Uterus (tissue), 4 donors: ENCODE results near the gene ATP8B1. TPM values are rescaled to one million over a fixed set of nuclear protein-coding genes. Genes with fewer than 3 reads are reported as not detected.
"Not testable (repeated sequence)": the region's sequence is repeated elsewhere in the genome, so short reads cannot be mapped to it uniquely, and the experiment has no call there.

Experiments
- DNase-seq, 2 donors: peaks; one replicate each; pipeline ENCODE4 v3.0.0-alpha.2; 2019 to 2020
- H3K27ac ChIP-seq, 2 donors: fragments of 200-600 bp; sonication (generic); 1 replicate in 1 of 2; 2 replicates in 1 of 2; pipeline ENCODE4 v1.5.1; 2016 to 2018
- H3K27me3 ChIP-seq, 2 donors: fragments of 200-600 bp; sonication (generic); one replicate each; pipeline ENCODE4 v1.5.1; 2018 to 2019; ENCODE audit warnings: control low read depth in 1 of 2
- H3K36me3 ChIP-seq, 2 donors: fragments of 200-600 bp; sonication (generic); one replicate each; pipeline ENCODE4 v1.5.1; 2019; ENCODE audit warnings: control low read depth in 1 of 2
- H3K4me1 ChIP-seq, 2 donors: fragments of 200-600 bp; sonication (generic); one replicate each; pipeline ENCODE4 v1.5.1; 2018 to 2019; ENCODE audit warnings: control low read depth in 1 of 2
- H3K4me3 ChIP-seq, 2 donors: fragments of 200-600 bp; sonication (generic); 1 replicate in 1 of 2; 2 replicates in 1 of 2; pipeline ENCODE4 v1.5.1; 2018 to 2019; ENCODE audit warnings: mild to moderate bottlenecking in 1 of 2
- H3K9me3 ChIP-seq, 2 donors: fragments of 200-600 bp; sonication (generic); one replicate each; pipeline ENCODE4 v1.5.1; 2019; ENCODE audit warnings: control low read depth in 1 of 2
- POLR2A ChIP-seq, 2 donors: fragments of 450-650 bp; IDR thresholded peaks; one replicate each; pipeline ENCODE4 v1.6.1; 2016; ENCODE audit warnings: antibody characterized with exemption in 2 of 2, mild to moderate bottlenecking in 1 of 2, moderate library complexity in 1 of 2
- intact Hi-C: fragments of 100-400 bp; cut with DNase I; formaldehyde crosslinking; loops from one replicate; pipeline ENCODE4 v1.15.1; 2023; ENCODE audit warnings: low total_unique reads
- total RNA-seq, 4 donors: library from RNA; depleted of rRNA in 3 of 4; stranded (reverse); fragments of >200 nt in 3 of 4; gene quantifications; one replicate each; pipeline versions ENCODE4 v1.1.0 to v1.2.4, GENCODE V29; 2014 to 2023
- TF ChIP-seq, protein P1 (sequence below), 4 experiments: fragments of 200-600 bp in 2 of 4; fragments of 450-650 bp in 2 of 4; sonication (generic) in 2 of 4; IDR thresholded peaks; one replicate each; pipeline ENCODE4 v1.5.1; 2016 to 2019; ENCODE audit warnings: antibody characterized with exemption in 4 of 4, mild to moderate bottlenecking in 2 of 4, moderate library complexity in 1 of 4
- donor health status: DM: yes; HTN: yes; CAD: no.

The ATP8B1 gene
- 10 to 100 TPM; 18.4 to 24.9 (median 22.1) TPM for total RNA-seq

DNA sequence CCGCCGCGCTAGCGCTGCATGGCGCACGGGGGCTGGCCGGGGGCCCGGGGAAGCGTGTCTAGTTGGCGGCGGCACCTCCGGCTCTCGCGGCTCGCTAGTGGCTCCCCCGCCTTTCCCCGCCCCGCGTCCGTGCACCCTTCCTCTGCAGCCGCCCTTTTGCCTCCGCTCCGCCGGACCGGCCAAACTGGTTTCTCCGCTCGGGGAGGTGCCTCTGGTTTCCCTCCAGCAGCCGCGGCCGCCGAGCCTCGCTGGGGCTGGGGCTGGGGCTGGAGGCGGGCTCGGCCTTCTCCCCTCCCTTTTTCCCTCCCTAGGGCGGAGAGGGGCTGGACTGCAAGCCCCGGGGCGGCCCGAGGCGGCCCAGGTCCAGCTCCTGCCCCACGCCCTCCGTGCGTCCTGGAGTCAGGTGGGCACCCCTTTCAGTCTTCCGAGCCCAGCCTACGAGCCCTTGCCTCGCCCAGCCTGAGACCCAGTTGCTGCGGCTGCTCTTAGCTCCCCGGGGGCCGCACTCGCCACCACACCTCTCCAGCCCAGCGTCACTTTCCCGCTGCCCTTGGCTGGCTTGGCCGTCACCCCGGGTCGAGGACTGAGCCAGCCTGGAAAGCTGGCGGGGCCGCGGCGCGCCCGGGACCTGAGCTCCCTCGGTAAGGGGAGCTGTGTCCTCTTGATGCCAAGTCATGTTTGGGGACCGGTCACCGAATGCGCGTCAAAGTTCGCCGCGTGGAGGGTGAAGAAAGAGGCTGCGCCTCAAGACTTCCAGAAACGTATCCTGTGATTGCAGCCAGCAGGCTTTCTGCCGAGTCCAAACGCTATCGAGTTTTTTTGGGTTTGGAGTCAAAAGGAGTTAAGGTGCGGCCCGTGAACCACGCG, at the start of gene ATP8B1:
Gene ATP8B1 (minus strand): TSS at position 213 of the 867 bp plus-strand sequence. CDS start 71,508 bp downstream, outside the sequence.
- intact Hi-C loops: loop anchor here (10.0 kb wide), 1 partner anchor 169 kb away; no protein-coding TSS in a partner anchor
- no peaks in the 10 kb centered on the region for H3K4me1 ChIP-seq

DNA sequence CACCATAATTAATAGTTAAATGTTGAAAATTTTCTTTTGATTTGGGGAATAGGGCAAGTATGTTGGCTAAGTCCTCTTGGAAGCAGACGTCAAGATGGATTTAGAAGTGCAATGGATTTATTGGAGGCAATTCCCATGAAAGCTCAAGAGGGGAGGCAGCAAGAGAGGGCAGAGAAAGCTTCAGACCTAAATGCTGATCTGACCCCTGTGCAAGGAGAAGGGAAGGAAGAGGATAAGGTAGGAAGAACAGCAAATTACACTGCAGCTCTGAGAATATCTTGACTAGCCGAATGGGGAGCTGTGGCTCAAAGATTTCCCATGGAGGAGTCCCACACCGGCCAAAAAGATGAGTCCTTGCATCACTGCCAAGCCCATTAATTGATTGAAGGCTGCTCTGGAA, 46.9 kb upstream of the ATP8B1 start:
- Histone ChIP-seq H3K36me3 (no peaks in the 10 kb centered on the region), H3K27me3 (no peaks in the 10 kb centered on the region), H3K4me1 (no peaks in the 10 kb centered on the region), H3K27ac (no peak overlapping the region), H3K4me3 (no peak overlapping the region), H3K9me3 (no peaks in the 10 kb centered on the region)
- TF ChIP-seq, protein P1, sequence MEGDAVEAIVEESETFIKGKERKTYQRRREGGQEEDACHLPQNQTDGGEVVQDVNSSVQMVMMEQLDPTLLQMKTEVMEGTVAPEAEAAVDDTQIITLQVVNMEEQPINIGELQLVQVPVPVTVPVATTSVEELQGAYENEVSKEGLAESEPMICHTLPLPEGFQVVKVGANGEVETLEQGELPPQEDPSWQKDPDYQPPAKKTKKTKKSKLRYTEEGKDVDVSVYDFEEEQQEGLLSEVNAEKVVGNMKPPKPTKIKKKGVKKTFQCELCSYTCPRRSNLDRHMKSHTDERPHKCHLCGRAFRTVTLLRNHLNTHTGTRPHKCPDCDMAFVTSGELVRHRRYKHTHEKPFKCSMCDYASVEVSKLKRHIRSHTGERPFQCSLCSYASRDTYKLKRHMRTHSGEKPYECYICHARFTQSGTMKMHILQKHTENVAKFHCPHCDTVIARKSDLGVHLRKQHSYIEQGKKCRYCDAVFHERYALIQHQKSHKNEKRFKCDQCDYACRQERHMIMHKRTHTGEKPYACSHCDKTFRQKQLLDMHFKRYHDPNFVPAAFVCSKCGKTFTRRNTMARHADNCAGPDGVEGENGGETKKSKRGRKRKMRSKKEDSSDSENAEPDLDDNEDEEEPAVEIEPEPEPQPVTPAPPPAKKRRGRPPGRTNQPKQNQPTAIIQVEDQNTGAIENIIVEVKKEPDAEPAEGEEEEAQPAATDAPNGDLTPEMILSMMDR (IDR thresholded peaks at IDR 0.05): no peak
- TF ChIP-seq POLR2A (IDR thresholded peaks at IDR 0.05): no peak
- intact Hi-C loops: no loop called here
- DNase-seq: no peak

More for the DNA sequence above, at the start of gene ATP8B1:
- Histone ChIP-seq H3K27ac (peak within 1 kb of the TSS; percentile 81 to 90), H3K4me3 (peak within 1 kb of the TSS; percentile 59 to 69), H3K9me3 (no peaks in the 10 kb centered on the region), H3K36me3 (no peaks in the 10 kb centered on the region), H3K27me3 (no peaks in the 10 kb centered on the region)
- TF ChIP-seq POLR2A (IDR thresholded peaks at IDR 0.05): peak; percentile 66 to 72
- TF ChIP-seq, protein P1 (IDR thresholded peaks at IDR 0.05): peak in 2 of 4 experiments; percentile 15 to 22
- peak; percentile 75 to 79 for DNase-seq

DNA sequence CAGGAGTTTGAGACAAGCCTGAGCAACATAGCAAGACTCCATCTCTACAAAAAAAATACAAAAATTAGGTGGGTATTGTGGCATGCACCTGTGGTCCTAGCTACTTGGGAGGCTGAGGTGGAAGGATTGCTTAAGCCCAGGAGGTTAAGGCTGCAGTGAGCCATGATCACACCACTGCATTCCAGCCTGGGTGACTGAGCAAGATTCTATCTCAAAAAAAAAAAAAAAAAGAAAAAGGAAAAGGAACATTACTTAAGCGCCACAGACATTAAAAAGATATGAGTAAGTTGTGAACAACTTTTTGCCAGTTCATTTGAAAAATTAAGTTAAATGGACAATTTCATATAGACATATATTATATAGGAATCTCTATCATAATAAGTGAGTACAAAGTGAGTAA, 45.3 kb upstream of the ATP8B1 start:
- H3K27ac ChIP-seq, DNase-seq, H3K27me3 ChIP-seq, H3K36me3 ChIP-seq, H3K9me3 ChIP-seq, H3K4me3 ChIP-seq, H3K4me1 ChIP-seq, intact Hi-C loops: not testable (repeated sequence)

- H3K27ac ChIP-seq, DNase-seq, H3K27me3 ChIP-seq, intact Hi-C loops, H3K4me3 ChIP-seq, H3K4me1 ChIP-seq, H3K36me3 ChIP-seq, H3K9me3 ChIP-seq: not testable (repeated sequence)
These were observed 44.3 kb upstream of the ATP8B1 start for GRCh38 chr18:57847431-57847830.

- no peak for DNase-seq
- H3K4me3 ChIP-seq: no peak overlapping the region
- TF ChIP-seq, protein P1 (IDR thresholded peaks at IDR 0.05): no peak
- TF ChIP-seq POLR2A (IDR thresholded peaks at IDR 0.05): no peak
- no peaks in the 10 kb centered on the region for H3K36me3 ChIP-seq
- H3K27ac ChIP-seq: no peak overlapping the region
- H3K27me3 ChIP-seq: no peaks in the 10 kb centered on the region
- no peaks in the 10 kb centered on the region for H3K9me3 ChIP-seq
- intact Hi-C loops: no loop called here
- H3K4me1 ChIP-seq: no peaks in the 10 kb centered on the region
These were observed 43.1 kb upstream of the ATP8B1 start for GRCh38 chr18:57846258-57846657.

GRCh38 chr18:57845605-57846074, 42.5 kb upstream of the ATP8B1 start:
- H3K27ac ChIP-seq: no peak overlapping the region
- H3K4me3 ChIP-seq: no peak overlapping the region
- TF ChIP-seq, protein P1 (IDR thresholded peaks at IDR 0.05): no peak
- no peak for TF ChIP-seq POLR2A (IDR thresholded peaks at IDR 0.05)
- intact Hi-C loops: no loop called here
- no peaks in the 10 kb centered on the region for H3K27me3 ChIP-seq
- no peaks in the 10 kb centered on the region for H3K9me3 ChIP-seq
- no peak for DNase-seq
- H3K4me1 ChIP-seq: no peaks in the 10 kb centered on the region
- no peaks in the 10 kb centered on the region for H3K36me3 ChIP-seq
